Ishikawa (cell line): ENCODE data around the gene BCKDK.

Experiments used
- CEBPB ChIP-seq: IDR thresholded peaks from 2 replicates; pipeline ENCODE4 v1.6.1; 2012
- CREB1 ChIP-seq: IDR thresholded peaks from 2 replicates; pipeline ENCODE4 v1.6.1; 2012; ENCODE audit warnings: low read depth
- EGR1 ChIP-seq: IDR thresholded peaks from 2 replicates; pipeline ENCODE4 v1.6.1; 2012
- EP300 ChIP-seq: IDR thresholded peaks from 2 replicates; pipeline ENCODE4 v1.6.1; 2012; ENCODE audit warnings: borderline replicate concordance
- FOXM1 ChIP-seq: IDR thresholded peaks from 2 replicates; pipeline ENCODE4 v1.6.1; 2012; ENCODE audit warnings: low read depth, borderline replicate concordance
- MAX ChIP-seq: IDR thresholded peaks from 2 replicates; pipeline ENCODE4 v1.6.1; 2012
- NFIC ChIP-seq: IDR thresholded peaks from 2 replicates; pipeline ENCODE4 v1.6.1; 2012
- RAD21 ChIP-seq: IDR thresholded peaks from 2 replicates; pipeline ENCODE4 v1.6.1; 2012; ENCODE audit warnings: low read depth
- REST ChIP-seq: IDR thresholded peaks from 2 replicates; pipeline ENCODE4 v1.6.1; 2012; ENCODE audit warnings: low read depth, mild to moderate bottlenecking
- TAF1 ChIP-seq: IDR thresholded peaks from 2 replicates; pipeline ENCODE4 v1.6.1; 2012; ENCODE audit warnings: low read depth, mild to moderate bottlenecking
- TCF12 ChIP-seq: IDR thresholded peaks from 2 replicates; pipeline ENCODE4 v1.6.1; 2012; ENCODE audit warnings: low read depth
- TEAD4 ChIP-seq: IDR thresholded peaks from 2 replicates; pipeline ENCODE4 v1.6.1; 2012
- USF1 ChIP-seq: IDR thresholded peaks from 2 replicates; pipeline ENCODE4 v1.6.1; 2012
- YY1 ChIP-seq: IDR thresholded peaks from 2 replicates; pipeline ENCODE4 v1.6.1; 2012; ENCODE audit warnings: low read depth
- ZBTB7A ChIP-seq: IDR thresholded peaks from 2 replicates; pipeline ENCODE4 v1.6.1; 2012; ENCODE audit warnings: low read depth

BCKDK gene

GRCh38 chr16:31077024-31077423 lies 31.2 kb upstream of the BCKDK start:
- TF ChIP-seq TAF1 (no peak), EGR1 (no peak), REST (no peak), MAX (no peak), RAD21 (no peak), NFIC (no peak), CEBPB (no peak), USF1 (no peak), TCF12 (no peak), EP300 (no peak), CREB1 (no peak), FOXM1 (no peak), TEAD4 (no peak)

- no peak for TF ChIP-seq USF1
- no peak for TF ChIP-seq TCF12
- no peak for TF ChIP-seq CREB1
- no peak for TF ChIP-seq ZBTB7A
- no peak for TF ChIP-seq RAD21
- no peak for TF ChIP-seq MAX
- TF ChIP-seq FOXM1, result no peak
- TF ChIP-seq YY1, result no peak
- no peak for TF ChIP-seq TAF1
- TF ChIP-seq NFIC, result no peak
- TF ChIP-seq EGR1, result no peak
- TF ChIP-seq EP300, result no peak
- TF ChIP-seq CEBPB, result no peak
These were observed 30.4 kb upstream of the BCKDK start for GRCh38 chr16:31077592-31078396.

GRCh38 chr16:31078597-31079341 lies 29.4 kb upstream of the BCKDK start:
- TF ChIP-seq CEBPB, result no peak
- no peak for TF ChIP-seq USF1

- no peak for TF ChIP-seq TCF12
- no peak for TF ChIP-seq TEAD4
- no peak for TF ChIP-seq YY1
- TF ChIP-seq FOXM1, result no peak
- no peak for TF ChIP-seq REST
These were observed 28.7 kb upstream of the BCKDK start for GRCh38 chr16:31079342-31079944.

GRCh38 chr16:31080035-31080629 lies 28.1 kb upstream of the BCKDK start:
- TF ChIP-seq CREB1, result no peak
- TF ChIP-seq EP300, result no peak
- TF ChIP-seq REST, result no peak
- TF ChIP-seq CEBPB, result no peak
- TF ChIP-seq ZBTB7A, result no peak
- no peak for TF ChIP-seq TAF1
- no peak for TF ChIP-seq RAD21
- TF ChIP-seq TCF12, result no peak
- no peak for TF ChIP-seq TEAD4
- TF ChIP-seq NFIC, result no peak
- no peak for TF ChIP-seq YY1
- TF ChIP-seq MAX, result no peak
- no peak for TF ChIP-seq USF1
- TF ChIP-seq FOXM1, result no peak
- TF ChIP-seq EGR1, result no peak
